SH-SY5Y (cell line): Measurements from ENCODE around the gene TAF6.

Source experiments
- GATA2 ChIP-seq: IDR thresholded peaks from 2 replicates; pipeline ENCODE4 v1.6.1; 2011; ENCODE audit warnings: mild to moderate bottlenecking, low read depth, low read length
- GATA3 ChIP-seq: IDR thresholded peaks from 2 replicates; pipeline ENCODE4 v1.6.1; 2011; ENCODE audit warnings: low read depth, mild to moderate bottlenecking, low read length, moderate library complexity

DNA sequence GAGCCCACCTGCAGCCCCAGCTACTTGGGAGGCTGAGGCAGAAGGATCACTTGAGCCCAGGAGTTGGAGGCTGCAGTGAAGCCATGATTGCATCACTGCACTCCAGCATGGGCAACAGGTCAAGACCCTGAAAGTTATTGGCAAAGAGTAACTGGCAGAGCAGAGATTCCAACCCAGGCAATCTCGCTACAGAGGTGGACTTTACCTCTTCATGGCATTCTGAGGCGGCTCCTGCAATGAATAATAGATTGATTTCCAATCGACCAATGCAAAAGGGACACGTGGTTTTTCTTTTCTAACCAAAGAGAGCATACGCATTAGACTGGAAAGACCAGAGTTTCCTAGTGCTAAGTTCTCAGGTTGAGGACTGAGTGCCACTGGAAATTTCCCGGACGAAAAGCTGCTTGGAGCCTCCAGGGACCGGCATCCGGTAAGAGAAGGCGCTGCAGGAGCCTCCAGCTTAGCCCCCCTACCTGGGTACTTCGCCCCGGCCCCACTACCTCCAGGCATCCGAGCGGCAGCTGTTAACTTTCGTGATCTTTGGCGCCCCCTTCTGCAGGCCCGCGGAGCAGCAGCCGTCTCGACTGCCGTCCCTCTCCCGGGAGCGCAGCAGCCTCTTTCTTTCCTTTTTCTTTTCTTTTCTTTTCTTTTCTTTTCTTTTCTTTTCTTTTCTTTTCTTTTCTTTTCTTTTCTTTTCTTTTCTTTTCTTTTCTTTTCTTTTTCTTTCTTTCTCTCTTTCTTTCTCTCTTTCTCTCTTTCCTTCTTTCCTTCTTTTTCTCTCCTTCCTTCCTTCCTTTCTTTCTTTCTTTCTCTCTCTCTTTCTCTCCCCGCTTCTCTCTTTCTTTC lies 11.7 kb upstream of the TAF6 start:
- no peak for TF ChIP-seq GATA2
- no peak for TF ChIP-seq GATA3
